Activated CD4-positive, alpha-beta memory T cell treated with anti-CD3 and anti-CD28 coated beads, Interleukin-2, amount 10 ng/mL, durations not matched to agents 7 days and 5 days (primary cell): Measurements from ENCODE around the gene CDC42. TPM values are rescaled to one million over a fixed set of nuclear protein-coding genes. Genes with fewer than 3 reads are reported as not detected.
A peak's percentile ranks its signal among the peaks of the same experiment; 100 is the strongest.

ENCODE experiments used
- CTCF ChIA-PET: fragments of 350-600 bp; sonication (Branson Sonifier 250); formaldehyde crosslinking; loops from one replicate; lab custom pipeline; 2021; ENCODE audit warnings: antibody characterized with exemption, inconsistent platforms; lab: Charles Lee
- POLR2A ChIA-PET: fragments of 350-600 bp; sonication (Branson Sonifier 250); formaldehyde crosslinking; loops from one replicate; lab custom pipeline; 2021; ENCODE audit warnings: antibody characterized with exemption; lab: Charles Lee
- DNase-seq: peaks from one replicate; pipeline ENCODE4 v3.0.0-alpha.2; 2020
- H3K27ac Mint-ChIP-seq: one replicate; pipeline ENCODE4 v1.8.0; 2021; ENCODE audit warnings: mild to moderate bottlenecking, mixed read lengths
- H3K27me3 Mint-ChIP-seq: one replicate; pipeline ENCODE4 v1.8.0; 2021; ENCODE audit warnings: mixed read lengths
- H3K36me3 Mint-ChIP-seq: one replicate; pipeline ENCODE4 v1.8.0; 2021; ENCODE audit warnings: low read depth, mixed read lengths
- H3K4me1 Mint-ChIP-seq: one replicate; pipeline ENCODE4 v1.8.0; 2021; ENCODE audit warnings: mixed read lengths
- H3K4me3 Mint-ChIP-seq: one replicate; pipeline ENCODE4 v1.8.0; 2021; ENCODE audit warnings: mild to moderate bottlenecking, mixed read lengths
- H3K9me3 Mint-ChIP-seq: one replicate; pipeline ENCODE4 v1.8.0; 2021; ENCODE audit warnings: mixed read lengths
- total RNA-seq, 2 experiments: library from RNA; stranded (reverse); gene quantifications; one replicate each; pipeline ENCODE4 v1.2.3, GENCODE V29; 2021

Gene CDC42
- total RNA-seq, 2 experiments from 2014 or later = 377 to 388 TPM

DNA sequence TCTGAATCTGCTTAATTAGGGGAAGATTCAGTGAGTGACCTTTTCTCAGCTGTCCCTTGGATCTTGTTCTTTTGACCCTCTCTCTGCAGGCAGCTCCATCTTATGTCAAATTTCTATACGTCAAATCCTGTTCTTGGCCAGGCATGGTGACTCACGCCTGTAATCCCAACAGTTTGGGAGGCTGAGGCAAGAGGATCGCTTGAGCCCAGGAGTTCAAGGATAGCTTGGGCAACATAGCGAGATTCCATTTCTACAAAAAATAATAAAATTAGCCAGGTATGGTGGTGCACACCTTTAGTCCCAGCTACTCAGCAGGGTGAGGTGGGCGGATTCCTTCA, 12.3 kb upstream of the CDC42 start:
- H3K4me1 Mint-ChIP-seq = peaks cover 54% of the 10 kb centered on the region
- H3K27me3 Mint-ChIP-seq = no peaks in the 10 kb centered on the region
- DNase-seq = peak; percentile 22
- H3K9me3 Mint-ChIP-seq = peaks cover under 1% of the 10 kb centered on the region
- H3K27ac Mint-ChIP-seq = peak overlapping the region; percentile 99
- H3K36me3 Mint-ChIP-seq = peaks cover 2% of the 10 kb centered on the region
- H3K4me3 Mint-ChIP-seq = peak overlapping the region; percentile 74
- CTCF ChIA-PET = interaction anchor here (0.6 to 8.9 kb wide), 6 partner anchors 9 to 305 kb away, joined by 4 to 88 read pairs (median 13); partner anchors contain the start of gene CDC42
- POLR2A ChIA-PET = interaction anchor here (0.8 to 43.8 kb wide), 10 partner anchors 7 to 746 kb away, joined by 3 to 1616 read pairs (median 4); partner anchors contain the start of gene CDC42

DNA sequence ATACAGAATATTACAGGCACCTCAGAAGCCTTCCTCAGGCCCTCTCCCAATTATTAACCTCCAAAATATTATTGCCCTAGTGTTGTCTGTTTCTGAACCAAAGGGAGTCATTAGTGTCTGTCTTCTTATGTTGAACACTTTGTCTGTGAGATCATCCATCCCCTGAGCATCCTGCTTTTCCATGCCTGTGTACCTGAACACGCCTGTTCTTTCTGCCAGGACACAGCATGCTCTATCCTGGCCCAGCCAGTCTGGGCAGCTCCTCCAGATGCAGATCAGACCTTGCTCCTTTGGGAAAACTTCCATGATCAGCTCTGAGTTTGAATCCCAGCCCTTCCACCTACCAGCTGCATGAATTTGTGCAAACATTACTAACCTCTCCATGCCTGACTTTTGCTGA, 11.0 kb upstream of the CDC42 start:
- H3K36me3 Mint-ChIP-seq = peaks cover 6% of the 10 kb centered on the region
- no peak overlapping the region for H3K4me3 Mint-ChIP-seq
- ChIA-PET POLR2A (interaction anchor here (30.7 to 43.8 kb wide), 2 partner anchors 8 to 13 kb away, joined by 1616 read pairs; partner anchors contain the start of gene CDC42), CTCF (interaction anchor here (5.5 to 8.9 kb wide), 2 partner anchors 11 to 17 kb away, joined by 73 to 88 read pairs; partner anchors contain the start of gene CDC42)
- H3K9me3 Mint-ChIP-seq = peaks cover 4% of the 10 kb centered on the region
- DNase-seq = no peak
- peak overlapping the region; percentile 83 for H3K27ac Mint-ChIP-seq
- peaks cover 57% of the 10 kb centered on the region for H3K4me1 Mint-ChIP-seq
- H3K27me3 Mint-ChIP-seq = no peaks in the 10 kb centered on the region

DNA sequence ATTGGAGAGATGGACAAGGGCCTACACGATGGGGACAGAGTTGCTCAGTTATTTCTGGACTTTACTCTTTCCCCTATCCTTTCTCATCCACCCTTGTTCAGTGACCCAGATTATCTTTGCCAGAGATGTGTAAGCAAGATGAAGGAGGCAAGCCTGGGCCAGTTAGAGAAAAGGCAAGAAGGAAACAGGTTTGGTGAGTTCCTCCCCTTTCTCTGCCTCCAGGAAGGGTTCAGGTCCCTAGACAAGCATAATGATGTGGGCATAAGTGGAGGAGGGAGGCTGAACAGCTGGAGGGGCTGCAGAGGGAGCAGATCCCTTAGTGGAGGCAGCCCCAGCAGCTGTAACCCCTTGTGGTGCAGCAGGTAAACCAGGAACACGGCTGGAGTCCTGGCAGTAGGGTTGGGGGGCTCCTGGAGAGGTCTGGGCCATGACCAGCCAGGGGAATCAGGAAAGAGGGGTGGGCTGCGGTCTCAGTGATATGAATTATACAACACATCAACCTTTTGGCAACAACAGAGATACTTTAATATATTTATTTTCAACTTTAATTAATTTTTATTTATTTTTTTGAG, 9.2 kb upstream of the CDC42 start:
- Mint-ChIP-seq H3K27me3 (no peaks in the 10 kb centered on the region), H3K36me3 (peaks cover 6% of the 10 kb centered on the region), H3K4me1 (peaks cover 53% of the 10 kb centered on the region), H3K4me3 (no peak overlapping the region), H3K27ac (peak overlapping the region; percentile 16), H3K9me3 (peaks cover 4% of the 10 kb centered on the region)
- no peak for DNase-seq
- ChIA-PET CTCF (interaction anchor here (8.9 kb wide), 1 partner anchor 19 kb away, joined by 88 read pairs; no protein-coding TSS in a partner anchor), POLR2A (interaction anchor here (30.7 to 43.8 kb wide), 2 partner anchors 10 to 11 kb away, joined by 1616 read pairs; partner anchors contain the start of gene CDC42)

DNA sequence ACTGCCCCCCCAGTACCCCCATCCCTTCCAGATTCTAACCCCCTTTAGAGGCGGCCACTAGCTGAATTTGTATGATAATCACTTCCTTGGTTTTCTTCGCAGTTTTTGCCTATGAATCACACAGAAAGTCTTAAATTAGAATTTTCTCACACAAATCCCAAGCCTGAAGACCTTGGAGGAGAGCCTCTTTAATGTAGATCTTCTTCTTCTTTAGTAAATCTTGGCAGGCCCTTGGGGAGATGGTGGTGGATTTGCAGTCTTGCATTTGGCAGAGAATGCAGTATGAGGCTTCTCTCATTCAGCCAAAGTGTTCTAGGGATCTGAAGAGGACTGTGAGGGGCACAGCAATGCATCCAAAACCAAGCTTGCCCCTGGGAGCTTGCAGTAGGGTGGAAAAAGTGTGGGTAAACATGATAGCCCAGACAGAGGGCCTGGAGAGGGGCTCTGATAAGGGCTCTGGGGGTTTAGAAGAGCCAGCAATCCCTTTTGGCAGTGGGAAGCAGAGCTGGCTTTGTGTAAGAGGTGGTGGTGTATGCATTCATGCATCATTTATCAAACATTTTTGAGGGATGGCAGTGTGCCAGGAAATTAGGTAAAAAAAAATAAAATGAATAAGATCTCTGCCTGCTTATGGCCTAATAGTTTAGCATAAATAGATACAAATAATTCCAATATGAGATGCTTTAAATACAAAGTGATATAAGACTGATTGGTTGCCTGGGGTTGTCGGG, 7.7 kb upstream of the CDC42 start:
- Mint-ChIP-seq H3K4me1 (peaks cover 52% of the 10 kb centered on the region), H3K27me3 (no peaks in the 10 kb centered on the region), H3K36me3 (peaks cover 6% of the 10 kb centered on the region), H3K9me3 (peaks cover 4% of the 10 kb centered on the region), H3K27ac (no peak overlapping the region), H3K4me3 (no peak overlapping the region)
- ChIA-PET CTCF (interaction anchor here (2.2 kb wide), 1 partner anchor 21 kb away, joined by 7 read pairs; no protein-coding TSS in a partner anchor), POLR2A (interaction anchor here (0.8 to 43.8 kb wide), 3 partner anchors 10 to 61 kb away, joined by 3 to 1616 read pairs (median 1616); partner anchors contain the start of gene CDC42)
- no peak for DNase-seq

DNA sequence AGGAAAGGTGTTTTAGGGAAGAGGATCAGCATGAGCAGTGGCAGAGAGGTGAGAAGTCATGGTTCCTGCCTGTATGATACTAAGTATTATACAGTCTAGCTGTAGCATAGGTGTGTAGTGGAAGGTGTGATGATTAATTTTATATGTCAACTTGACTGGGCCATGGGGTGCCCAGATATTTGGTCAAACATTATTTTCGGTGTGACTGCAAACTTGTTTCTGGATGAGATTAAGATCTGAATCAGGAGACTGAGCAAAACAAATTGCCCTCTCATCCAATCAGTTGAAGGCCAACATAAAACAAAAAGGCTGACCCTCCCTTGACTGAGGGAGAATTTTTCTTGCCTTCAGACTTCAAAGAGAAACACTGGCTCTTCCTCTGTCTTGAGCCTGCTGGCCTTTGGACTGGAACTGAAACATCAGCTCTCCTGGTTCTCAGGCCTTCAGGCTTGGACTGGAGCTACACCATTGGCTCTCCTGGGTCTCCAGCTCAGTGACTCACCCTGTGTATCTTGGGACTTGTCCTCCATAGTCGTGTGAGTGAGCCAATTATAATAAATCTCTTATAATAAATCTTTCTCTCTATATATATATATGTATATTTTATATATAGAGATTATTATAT, 6.8 kb upstream of the CDC42 start:
- ChIA-PET CTCF (interaction anchor here (2.2 kb wide), 1 partner anchor 22 kb away, joined by 7 read pairs; no protein-coding TSS in a partner anchor), POLR2A (interaction anchor here (0.8 to 43.8 kb wide), 3 partner anchors 9 to 60 kb away, joined by 3 to 1616 read pairs (median 1616); partner anchors contain the start of gene CDC42)
- peaks cover 4% of the 10 kb centered on the region for H3K9me3 Mint-ChIP-seq
- H3K4me1 Mint-ChIP-seq = peaks cover 45% of the 10 kb centered on the region
- peak overlapping the region; percentile 1 for H3K27ac Mint-ChIP-seq
- H3K27me3 Mint-ChIP-seq = no peaks in the 10 kb centered on the region
- no peak for DNase-seq
- H3K4me3 Mint-ChIP-seq = no peak overlapping the region
- H3K36me3 Mint-ChIP-seq = peaks cover 6% of the 10 kb centered on the region

DNA sequence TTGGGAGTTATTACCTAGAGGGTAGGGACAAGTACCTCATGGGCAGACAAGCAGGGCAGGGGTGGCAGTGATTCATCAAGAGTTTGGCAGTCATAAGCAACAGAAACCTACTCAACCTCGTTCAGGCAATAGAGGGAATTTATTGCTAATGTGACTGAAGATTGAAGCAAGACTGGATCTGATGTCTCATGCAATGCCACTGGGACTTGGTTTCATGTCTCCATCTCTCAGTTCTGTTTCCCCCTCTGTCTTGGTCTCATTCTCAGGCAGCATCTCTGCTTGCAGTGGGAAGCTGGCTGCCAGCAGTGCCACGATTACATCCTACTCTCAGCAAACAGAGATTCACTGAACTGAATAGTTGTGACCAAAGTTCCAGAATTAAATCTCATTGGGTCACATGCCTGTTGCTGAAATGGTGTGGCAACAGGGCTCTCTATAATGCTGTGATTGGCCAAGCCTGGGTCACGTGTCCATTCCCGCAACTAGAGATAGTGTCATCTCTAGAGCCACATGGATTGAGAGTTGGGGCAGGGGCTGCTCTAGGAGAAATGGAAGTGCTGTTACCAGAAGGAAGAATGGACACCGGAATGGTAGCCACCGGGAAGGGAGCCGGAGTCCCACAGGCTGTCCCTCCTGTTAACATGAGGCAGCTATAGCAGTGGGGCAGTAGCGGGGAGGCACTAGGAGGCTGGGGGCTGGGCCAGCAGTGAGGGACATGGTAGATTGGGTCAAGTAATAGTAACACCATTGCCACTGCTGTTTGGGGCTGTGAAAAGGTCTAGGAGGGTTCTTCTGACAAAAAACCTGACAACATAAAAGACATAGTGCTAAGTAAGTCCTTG, 3.9 kb upstream of the CDC42 start:
- H3K4me1 Mint-ChIP-seq = peaks cover 43% of the 10 kb centered on the region
- H3K27ac Mint-ChIP-seq = no peak overlapping the region
- no peaks in the 10 kb centered on the region for H3K27me3 Mint-ChIP-seq
- ChIA-PET POLR2A (interaction anchor here (30.7 to 43.8 kb wide), 2 partner anchors 6 to 15 kb away, joined by 1616 read pairs; partner anchors contain the start of gene CDC42), CTCF (interaction anchor here (7.4 to 8.2 kb wide), 2 partner anchors 9 to 26 kb away, joined by 73 to 112 read pairs; no protein-coding TSS in a partner anchor)
- H3K9me3 Mint-ChIP-seq = peaks cover 4% of the 10 kb centered on the region
- no peak for DNase-seq
- no peak overlapping the region for H3K4me3 Mint-ChIP-seq
- peaks cover 13% of the 10 kb centered on the region for H3K36me3 Mint-ChIP-seq

DNA sequence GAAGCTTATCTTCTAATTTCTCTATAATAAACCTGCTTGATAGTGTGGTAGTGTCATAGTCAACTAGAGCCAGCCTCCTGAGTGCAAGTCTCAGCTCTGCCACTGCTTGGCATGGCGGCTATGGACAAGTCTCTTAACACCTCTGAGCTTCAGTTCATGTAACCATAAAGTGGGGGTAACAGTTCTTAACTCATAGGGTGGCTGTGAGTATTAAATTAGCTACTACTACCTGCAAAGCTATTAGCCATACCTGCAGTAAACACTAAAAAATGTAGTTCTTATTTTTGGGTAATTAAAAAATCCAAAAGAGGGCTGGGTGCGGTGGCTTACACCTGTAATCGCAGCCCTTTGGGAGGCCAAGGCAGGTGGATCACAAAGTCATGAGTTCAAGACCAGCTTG, 2.2 kb upstream of the CDC42 start:
- ChIA-PET POLR2A (interaction anchor here (43.8 kb wide), 1 partner anchor 17 kb away, joined by 1616 read pairs; no protein-coding TSS in a partner anchor), CTCF (interaction anchor here (1.0 to 8.2 kb wide), 3 partner anchors 11 to 27 kb away, joined by 5 to 112 read pairs (median 73); no protein-coding TSS in a partner anchor)
- H3K4me1 Mint-ChIP-seq = peaks cover 47% of the 10 kb centered on the region
- H3K36me3 Mint-ChIP-seq = peaks cover 25% of the 10 kb centered on the region
- no peak overlapping the region for H3K27ac Mint-ChIP-seq
- DNase-seq = no peak
- no peak overlapping the region for H3K4me3 Mint-ChIP-seq
- H3K9me3 Mint-ChIP-seq = peaks cover 2% of the 10 kb centered on the region
- H3K27me3 Mint-ChIP-seq = no peaks in the 10 kb centered on the region

DNA sequence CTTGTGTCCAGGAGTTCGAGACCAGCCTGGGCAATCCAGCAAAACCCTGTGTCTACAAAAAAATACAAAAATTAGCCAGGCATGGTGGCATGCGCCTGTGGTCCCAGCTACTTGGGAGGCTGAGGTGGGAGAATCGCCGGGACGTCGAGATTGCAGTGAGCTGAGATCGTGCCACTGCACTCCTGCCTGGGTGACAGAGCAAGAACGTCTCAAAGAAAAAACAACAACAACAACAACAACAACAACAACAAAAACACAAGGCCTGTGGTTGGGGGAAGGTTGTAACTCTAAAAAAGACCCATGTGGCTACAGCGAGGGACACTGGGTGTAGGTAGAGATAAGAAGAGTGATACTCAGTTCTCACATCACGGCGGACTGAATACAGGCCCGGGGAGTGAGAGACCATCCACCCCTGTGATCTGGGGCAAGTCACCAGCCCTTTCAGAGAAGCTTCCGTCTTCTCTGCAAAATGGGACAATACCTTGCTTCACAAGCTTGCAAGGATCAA, 848 bp upstream of the CDC42 start:
- Mint-ChIP-seq H3K27ac (peak overlapping the region; percentile 96), H3K4me1 (peaks cover 59% of the 10 kb centered on the region), H3K36me3 (peaks cover 35% of the 10 kb centered on the region), H3K9me3 (no peaks in the 10 kb centered on the region), H3K27me3 (no peaks in the 10 kb centered on the region), H3K4me3 (peak overlapping the region; percentile 92)
- POLR2A ChIA-PET = interaction anchor here (0.8 to 43.8 kb wide), 9 partner anchors 15 to 270 kb away, joined by 3 to 1616 read pairs (median 13); partner anchors contain the start of gene USP48
- CTCF ChIA-PET = interaction anchor here (0.9 to 8.2 kb wide), 4 partner anchors 12 to 33 kb away, joined by 3 to 112 read pairs (median 44); no protein-coding TSS in a partner anchor
- DNase-seq = no peak

DNA sequence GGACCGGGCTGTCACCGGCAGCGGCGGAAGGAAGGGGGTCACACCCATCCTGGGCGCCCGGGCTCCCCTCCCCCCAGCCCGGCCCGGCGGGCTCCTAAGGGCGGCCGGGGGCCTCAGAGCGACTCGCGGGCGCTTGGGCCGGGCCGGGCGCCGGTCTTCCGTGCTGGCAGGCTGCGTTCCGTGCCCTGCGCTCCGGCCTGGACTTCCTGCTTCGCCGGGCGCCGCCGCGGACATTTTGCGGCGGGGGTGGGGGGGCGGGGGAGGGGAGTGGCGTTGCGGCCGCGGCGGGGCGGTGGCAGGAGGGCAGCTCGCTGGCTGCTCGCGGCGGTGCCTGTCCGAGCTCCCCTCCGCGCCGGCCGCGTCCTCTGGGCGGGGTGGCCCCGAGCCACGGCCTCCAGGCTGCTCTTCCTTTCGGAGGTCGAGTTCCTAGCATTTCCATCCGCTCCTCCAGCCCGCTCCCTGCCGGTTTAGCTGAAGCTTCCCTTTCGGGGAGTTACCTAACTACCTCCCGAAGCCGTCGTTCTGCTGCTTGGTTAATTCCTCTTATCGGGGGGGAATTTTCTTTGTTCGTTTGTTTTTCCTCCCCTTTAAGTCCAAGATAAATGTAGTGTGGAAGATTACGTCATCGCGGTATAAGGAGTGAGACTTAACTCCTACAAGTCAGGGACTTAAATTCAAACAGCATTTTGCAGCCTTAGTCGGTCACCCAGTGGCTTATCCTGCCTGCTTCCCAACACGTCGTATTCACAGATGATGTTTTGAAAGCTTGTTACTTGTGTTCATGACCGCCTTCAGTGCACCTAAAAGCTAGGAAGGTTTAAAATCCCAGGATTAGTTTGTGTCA, 730 bp downstream of the CDC42 start:
- Mint-ChIP-seq H3K27me3 (no peaks in the 10 kb centered on the region), H3K36me3 (peaks cover 48% of the 10 kb centered on the region), H3K4me3 (peak overlapping the region; percentile 100), H3K4me1 (peaks cover 67% of the 10 kb centered on the region), H3K27ac (peak overlapping the region; percentile 99), H3K9me3 (no peaks in the 10 kb centered on the region)
- ChIA-PET POLR2A (interaction anchor here (0.9 to 43.8 kb wide), 17 partner anchors 14 to 1267 kb away, joined by 3 to 1616 read pairs (median 6); partner anchors contain the start of gene USP48), CTCF (interaction anchor here (1.0 to 8.2 kb wide), 7 partner anchors 13 to 457 kb away, joined by 3 to 112 read pairs (median 10); no protein-coding TSS in a partner anchor)
- peak; percentile 58 for DNase-seq

DNA sequence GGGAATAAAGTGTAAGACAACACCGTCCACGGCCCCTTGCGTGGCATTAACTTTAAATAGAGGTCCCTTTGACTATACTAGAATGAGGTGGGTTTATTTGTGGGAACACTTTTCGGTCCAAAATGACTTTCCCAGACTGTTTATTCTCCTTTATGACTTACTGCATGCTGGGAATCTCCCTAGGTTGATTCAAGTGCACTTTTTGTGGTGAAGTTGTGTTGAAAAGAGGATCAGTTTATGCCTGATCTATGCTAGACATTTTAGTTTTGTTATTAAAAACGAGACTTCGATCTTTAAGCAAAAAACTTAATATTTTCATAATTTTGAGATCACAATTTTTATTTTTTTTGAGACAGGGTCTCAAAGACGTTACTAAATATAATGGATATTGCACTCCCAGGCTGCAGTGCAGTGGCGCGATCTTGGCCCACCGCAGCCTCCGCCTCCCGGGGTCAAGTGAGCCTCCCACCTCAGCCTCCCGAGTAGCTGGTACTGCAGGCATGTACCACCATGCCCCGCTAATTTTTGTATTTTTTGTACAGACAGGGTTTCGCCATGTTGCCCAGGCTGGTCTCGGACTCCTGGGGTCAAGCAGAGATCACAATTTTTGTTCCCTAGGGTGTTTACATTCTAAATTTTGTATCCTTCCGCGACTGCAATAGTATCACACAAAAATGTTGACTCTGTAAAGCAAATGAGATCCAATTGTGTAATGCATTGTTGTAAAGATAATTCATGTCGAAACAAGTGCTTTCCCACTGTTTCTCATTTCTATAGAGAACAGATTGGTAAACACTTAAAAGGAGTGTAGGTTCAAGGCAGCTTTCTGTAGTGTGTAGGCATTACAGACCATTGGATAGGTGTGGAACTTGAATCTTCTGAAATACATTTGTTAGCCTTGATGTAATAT, 1.6 kb downstream of the CDC42 start:
- H3K4me3 Mint-ChIP-seq = peak overlapping the region; percentile 100
- ChIA-PET CTCF (interaction anchor here (1.0 to 8.2 kb wide), 9 partner anchors 12 to 456 kb away, joined by 3 to 112 read pairs (median 9); no protein-coding TSS in a partner anchor), POLR2A (interaction anchor here (0.7 to 43.8 kb wide), 16 partner anchors 11 to 272 kb away, joined by 3 to 1616 read pairs (median 8); no protein-coding TSS in a partner anchor)
- no peak for DNase-seq
- peaks cover 61% of the 10 kb centered on the region for H3K4me1 Mint-ChIP-seq
- H3K36me3 Mint-ChIP-seq = peaks cover 51% of the 10 kb centered on the region
- no peaks in the 10 kb centered on the region for H3K9me3 Mint-ChIP-seq
- no peaks in the 10 kb centered on the region for H3K27me3 Mint-ChIP-seq
- peak overlapping the region; percentile 99 for H3K27ac Mint-ChIP-seq
